ENCODE data around the gene CAPZA1.
"Not testable (repeated sequence)": the region's sequence is repeated elsewhere in the genome, so short reads cannot be mapped to it uniquely, and the experiment has no call there.

Gene CAPZA1

DNA sequence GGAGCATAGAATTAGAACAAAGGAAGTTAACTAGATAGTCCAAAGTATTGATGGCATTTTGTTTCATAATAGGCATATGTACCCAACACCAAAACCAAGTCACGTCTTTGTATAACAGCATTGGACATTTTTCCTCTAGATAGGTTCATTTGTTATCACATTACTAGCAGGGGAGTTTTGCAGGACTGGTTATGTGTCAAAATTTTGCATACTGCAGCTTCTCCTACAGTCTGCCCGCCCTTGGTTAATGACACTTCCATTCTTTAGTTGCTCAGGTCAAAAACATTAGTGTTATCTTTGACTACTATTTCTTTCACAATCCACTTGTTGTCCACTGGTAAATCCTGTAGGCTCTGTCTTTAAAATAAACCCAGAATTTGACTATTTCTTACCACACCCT, 8.9 kb downstream of the CAPZA1 start:
- no peak for DNase-seq

DNA sequence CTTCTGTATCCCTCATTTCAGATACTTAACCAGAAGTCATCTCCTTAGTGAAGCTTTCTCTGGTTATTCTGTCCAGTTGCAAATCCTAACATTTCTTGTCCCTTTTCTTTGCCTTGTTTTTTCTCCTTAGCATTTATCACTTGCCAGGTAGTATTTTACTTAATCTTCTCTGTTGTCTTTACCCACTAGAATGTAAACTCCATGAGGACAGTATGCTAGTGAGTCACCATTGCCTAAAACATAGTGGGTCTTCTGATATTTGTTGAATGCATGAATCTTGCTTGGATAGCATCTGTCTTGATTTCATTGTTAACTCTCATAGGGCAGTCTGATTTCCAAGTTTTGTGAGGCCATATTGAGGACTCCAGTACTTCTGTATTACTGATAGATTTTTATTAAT, 9.6 kb downstream of the CAPZA1 start:
- DNase-seq, result no peak

DNA sequence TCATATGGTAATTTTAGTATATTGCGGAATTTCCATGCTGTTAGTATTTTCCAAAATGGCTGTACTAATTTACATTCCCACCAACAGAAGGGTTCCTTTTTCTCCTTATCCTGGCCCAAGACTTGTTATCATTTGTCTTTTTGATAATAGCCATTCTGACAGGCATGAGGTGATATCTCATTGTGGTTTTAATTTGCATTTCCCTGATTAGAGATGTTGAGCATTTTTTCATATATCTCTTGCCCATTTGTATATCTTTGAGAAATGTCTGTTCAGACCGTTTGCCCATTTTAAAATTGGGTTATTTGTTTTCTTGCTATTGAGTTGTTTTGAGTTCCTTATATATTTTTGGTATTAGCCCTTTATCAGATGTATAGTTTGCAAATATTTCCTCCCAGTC, 14.0 kb downstream of the CAPZA1 start:
- no peak for DNase-seq

GRCh38 chr1:112634367-112634766, 14.7 kb downstream of the CAPZA1 start:
- DNase-seq, result no peak

GRCh38 chr1:112636056-112636455, 16.4 kb downstream of the CAPZA1 start:
- no peak for DNase-seq

GRCh38 chr1:112636597-112637253, 17.1 kb downstream of the CAPZA1 start:
- DNase-seq, result no peak

DNA sequence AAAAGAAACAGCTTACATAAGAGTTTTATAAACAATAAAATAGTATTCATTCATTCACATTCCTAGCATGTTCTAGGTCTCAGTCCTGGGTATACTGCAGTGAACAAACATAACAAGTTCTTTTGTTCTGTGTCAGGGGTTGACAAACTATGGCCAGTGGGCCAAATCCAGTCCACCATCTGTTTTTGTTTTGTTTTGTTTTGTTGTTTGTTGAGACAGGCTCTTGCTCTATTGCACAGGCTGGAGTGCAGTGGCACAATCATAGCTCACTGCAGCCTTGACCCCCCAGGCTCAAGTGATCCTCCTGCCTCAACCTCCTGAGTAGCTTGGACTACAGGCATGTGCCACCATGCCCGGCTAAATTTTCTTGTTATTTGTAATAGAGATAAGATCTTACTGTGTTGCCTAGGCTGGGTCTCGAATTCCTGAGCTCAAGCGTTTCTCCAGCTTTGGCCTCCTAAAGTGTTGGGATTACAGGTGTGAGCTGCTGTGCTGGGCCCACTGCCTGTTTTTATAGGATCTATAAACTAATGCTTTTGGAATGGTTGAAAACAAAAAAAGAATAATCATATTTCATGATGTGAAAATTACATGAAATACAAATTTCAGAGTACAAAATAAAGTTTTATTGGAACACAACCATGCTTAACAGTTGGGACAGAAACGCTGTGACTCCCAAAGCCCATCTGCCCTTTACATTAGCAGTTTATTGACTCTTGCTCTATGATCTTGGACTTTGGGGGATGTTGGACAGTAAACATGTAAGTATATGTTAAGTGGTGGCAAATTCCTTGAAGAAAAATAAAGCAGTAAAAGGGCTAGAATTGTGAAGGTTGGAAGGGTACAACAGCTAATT, 17.9 kb downstream of the CAPZA1 start:
- DNase-seq, result no peak

GRCh38 chr1:112638110-112638428, 18.4 kb downstream of the CAPZA1 start:
- no peak for DNase-seq

GRCh38 chr1:112640437-112640836, 20.8 kb downstream of the CAPZA1 start:
- DNase-seq, result not testable (repeated sequence)

GRCh38 chr1:112643080-112643479, 23.4 kb downstream of the CAPZA1 start:
- DNase-seq, result no peak

DNA sequence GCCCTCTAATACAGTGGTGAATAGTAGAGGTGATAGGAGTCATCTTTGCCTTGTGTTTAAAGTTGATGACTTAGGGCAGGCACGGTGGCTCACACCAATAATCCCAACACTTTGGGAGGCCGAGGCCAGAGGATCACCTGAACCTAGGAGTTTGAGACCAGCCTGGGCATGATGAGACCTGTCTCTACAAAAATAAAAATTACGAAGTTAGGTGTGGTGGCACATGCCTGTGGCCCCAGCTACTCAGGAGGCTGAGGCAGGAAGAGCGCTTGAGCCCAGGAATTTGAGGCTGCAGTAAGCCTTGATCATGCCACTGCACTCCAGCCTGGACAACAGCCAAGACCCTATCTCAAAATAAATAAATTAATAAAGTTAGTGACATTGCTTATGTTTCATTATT, 26.6 kb downstream of the CAPZA1 start:
- DNase-seq, result no peak

GRCh38 chr1:112651205-112651604, 31.6 kb downstream of the CAPZA1 start:
- DNase-seq, result no peak

DNA sequence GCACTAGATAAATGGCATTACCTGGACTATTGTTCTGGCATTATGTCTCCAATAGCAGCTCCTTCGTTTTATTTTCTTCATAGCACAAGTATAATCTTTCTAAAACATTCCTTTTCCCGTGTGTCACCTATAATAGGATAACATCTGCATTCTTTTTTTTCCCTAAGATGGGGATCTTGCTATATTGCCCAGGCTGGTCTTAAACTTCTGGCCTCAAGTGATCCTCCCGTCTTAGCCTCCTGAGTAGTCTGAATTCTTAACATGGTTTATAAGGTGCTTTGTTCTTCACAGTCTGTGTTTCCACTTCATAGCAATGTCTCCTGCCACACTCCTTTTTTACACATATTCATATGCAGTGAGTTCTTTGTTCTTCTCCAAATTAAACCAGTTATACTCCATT, 46.2 kb downstream of the CAPZA1 start:
- DNase-seq, result no peak

GRCh38 chr1:112666946-112667345, 47.3 kb downstream of the CAPZA1 start:
- DNase-seq, result no peak

DNA sequence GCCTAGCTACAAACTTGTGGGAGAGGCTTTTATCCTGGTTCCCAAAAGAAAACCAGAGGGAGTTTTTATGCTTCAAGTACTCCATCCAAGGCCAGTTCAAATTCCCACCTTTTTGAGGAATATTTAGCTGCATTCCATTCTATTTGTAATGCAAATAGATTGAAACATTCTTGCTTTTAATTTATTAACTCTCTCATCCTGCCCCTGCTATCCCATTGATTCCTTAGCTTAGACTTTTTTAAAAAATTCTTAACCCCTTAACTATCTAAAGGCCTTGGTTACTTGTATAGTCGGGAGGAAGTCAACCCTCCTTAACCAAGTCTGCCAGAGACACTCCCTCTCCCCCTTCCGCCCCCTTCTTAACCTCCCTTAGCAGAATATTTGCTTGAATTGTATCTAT, 52.4 kb downstream of the CAPZA1 start:
- DNase-seq, result no peak

DNA sequence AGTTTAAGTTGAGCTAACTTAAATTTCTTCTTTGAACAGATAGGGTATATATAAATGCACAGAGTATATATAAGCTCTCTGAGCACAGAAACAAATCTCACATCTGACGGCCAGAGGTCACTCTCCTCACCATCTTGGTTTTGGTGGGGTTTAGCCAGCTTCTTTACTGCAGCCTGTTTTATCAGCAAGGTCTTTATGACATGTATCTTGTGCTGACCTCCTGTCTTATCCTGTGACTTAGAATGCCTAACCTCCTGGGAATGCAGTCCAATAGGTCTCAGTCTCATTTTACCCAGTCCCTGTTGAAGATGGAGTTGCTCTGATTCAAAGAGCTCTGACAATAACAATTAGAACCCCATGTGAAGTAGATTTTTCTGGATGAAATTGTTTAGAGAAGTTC, 53.2 kb downstream of the CAPZA1 start:
- no peak for DNase-seq

- no peak for DNase-seq
Observed at GRCh38 chr1:112673592-112674439, 54.2 kb downstream of the CAPZA1 start.

DNA sequence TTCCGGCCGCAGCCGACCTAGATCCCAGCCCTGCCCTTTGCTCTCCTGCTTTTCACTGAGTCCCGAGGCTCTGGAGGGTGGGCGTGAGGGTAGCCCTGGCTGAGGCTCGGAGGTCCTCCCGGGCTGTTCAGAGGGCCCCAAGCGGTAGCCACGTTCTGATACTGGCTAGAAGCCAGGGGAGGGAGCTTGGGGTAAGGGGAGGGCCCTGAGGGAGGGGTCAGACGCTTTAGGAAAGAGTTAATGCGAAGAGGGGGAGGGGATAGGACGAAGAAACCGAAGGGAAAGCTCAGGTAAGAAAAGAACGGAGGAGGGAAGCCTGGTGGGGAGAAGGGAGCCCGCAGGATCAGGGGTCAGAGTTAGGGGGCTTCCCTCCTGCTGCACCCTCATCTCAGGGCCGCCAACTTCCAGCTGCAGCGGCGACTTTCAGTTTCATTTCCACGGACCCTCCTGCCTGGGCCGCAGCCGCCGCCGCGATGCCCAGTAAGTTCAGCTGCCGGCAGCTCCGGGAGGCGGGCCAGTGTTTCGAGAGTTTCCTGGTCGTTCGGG, 54.9 kb downstream of the CAPZA1 start, which contains the start of gene MOV10:
MOV10 (plus strand) TSS at position 220 of the 546 bp plus-strand sequence; CDS start at position 474, 254 bp downstream.
- DNase-seq, result peak; percentile 46

DNA sequence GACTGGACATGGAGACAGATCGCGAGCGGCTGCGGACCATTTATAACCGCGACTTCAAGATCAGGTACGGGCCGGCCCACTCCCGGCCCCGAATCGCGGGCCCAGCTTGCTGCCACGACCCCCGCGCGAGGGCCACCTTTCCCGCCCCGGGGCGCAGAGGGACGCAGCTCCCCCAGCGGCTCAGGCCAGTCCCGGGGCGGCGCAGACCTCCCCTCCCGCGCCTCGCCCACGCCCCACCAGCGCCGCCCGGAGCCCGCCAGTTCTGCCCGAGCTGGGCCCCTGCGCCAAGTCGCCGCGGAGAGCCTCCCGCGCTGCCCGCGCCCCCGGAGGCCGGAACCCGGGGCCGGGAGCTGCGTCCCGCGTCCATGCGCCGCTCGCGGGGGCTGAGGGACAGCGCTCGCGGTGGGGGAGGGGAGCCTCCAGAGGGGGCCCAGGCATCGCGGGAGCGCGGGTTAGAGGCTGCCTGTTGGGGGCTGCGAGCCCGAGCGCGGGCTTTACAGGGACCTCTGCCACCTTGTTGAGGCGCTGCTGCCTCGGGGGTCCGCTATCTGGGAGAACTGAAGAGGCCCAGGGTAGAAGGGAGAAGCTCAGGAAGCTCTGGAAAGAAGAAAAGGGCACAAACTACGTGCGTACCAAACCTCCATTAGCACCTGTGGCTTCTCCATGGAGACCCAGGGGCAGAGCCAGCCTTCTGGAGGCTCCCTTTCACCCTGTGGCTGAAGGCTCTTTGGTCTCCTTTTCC, 55.5 kb downstream of the CAPZA1 start:
- peak; percentile 19 for DNase-seq

DNA sequence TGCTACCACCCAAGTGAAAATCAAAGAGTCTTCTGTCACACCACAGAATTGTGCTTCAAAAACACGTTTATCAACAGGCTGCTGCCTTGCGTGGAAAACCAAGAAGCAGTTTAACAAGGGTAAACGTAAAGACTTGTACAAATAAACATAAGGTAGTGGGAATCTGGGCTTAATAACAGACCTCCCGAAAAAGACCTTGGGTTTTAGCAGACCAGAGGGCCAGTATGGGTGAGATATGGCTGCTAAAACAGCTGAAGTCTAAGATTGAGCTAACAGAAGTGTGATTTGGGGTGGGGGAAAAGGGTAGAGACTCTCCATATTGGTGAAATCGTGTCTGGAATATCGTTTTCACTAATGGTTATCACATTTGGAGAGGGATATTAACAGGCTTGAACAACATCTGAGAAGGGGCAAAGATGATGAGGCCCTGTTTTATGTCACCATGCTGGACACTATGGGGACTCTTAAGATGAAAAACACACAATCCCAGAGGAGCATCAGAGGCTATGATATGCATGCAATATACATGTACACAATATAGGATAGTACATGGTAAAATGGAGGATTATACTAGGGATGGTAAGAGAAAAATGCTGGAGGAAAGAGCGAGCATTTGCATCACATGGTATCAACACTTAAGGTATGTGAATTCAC, 56.2 kb downstream of the CAPZA1 start:
- no peak for DNase-seq

- no peak for DNase-seq
Observed at GRCh38 chr1:112676543-112676942, 56.9 kb downstream of the CAPZA1 start.

DNA sequence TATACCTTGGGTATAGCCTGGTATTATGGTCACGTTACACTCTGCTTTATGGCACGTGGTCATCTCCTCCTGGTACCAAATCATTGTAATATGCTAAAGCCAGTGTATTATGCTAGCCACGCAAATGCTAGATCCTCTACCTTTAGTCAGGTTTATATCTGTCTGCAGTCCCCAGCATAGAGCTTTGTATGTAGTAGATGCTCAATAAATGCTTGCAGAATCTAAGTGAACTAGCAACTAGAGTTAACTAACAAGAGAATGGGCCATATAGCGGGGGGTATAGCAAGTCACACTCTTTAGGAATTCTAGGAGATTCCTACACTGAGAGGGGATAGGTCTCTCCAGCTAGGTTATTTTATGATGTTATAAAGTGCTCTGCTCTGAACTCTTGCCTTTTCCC, 57.9 kb downstream of the CAPZA1 start:
- no peak for DNase-seq
